CD4-positive, alpha-beta T cell treated with Interferon gamma for 1 hour (primary cell): ENCODE measurements around the gene KLF18.
"Not testable (repeated sequence)": the region's sequence is repeated elsewhere in the genome, so short reads cannot be mapped to it uniquely, and the experiment has no call there.

Experiments used
- DNase-seq: peaks from one replicate; pipeline ENCODE4 v3.0.0-alpha.2; 2020

The KLF18 gene

GRCh38 chr1:44119525-44119924 is 21.9 kb downstream of the KLF18 start:
- no peak for DNase-seq

GRCh38 chr1:44118682-44119081 is 22.7 kb downstream of the KLF18 start, which contains the start of gene KLF17:
KLF17 (plus strand) TSS chr1:44118821; CDS start chr1:44118908, 87 bp downstream.
- no peak for DNase-seq

- DNase-seq: not testable (repeated sequence)
Observed at GRCh38 chr1:44117272-44117671, 24.2 kb downstream of the KLF18 start.

- no peak for DNase-seq
Observed at GRCh38 chr1:44114098-44114497, 27.3 kb downstream of the KLF18 start.

GRCh38 chr1:44113095-44113609 is 28.3 kb downstream of the KLF18 start:
- DNase-seq: no peak

- DNase-seq: no peak
Observed at GRCh38 chr1:44112486-44112885, 28.9 kb downstream of the KLF18 start.

GRCh38 chr1:44111861-44112260 is 29.6 kb downstream of the KLF18 start:
- DNase-seq: no peak

- no peak for DNase-seq
Observed at GRCh38 chr1:44110916-44111315, 30.5 kb downstream of the KLF18 start.

- no peak for DNase-seq
Observed at GRCh38 chr1:44108971-44109370, 32.5 kb downstream of the KLF18 start.

- no peak for DNase-seq
Observed at GRCh38 chr1:44108241-44108640, 33.2 kb downstream of the KLF18 start.

GRCh38 chr1:44105810-44106209 is 35.6 kb downstream of the KLF18 start:
- DNase-seq: no peak

- DNase-seq: no peak
Observed at GRCh38 chr1:44103270-44104131, 37.9 kb downstream of the KLF18 start.

- DNase-seq: no peak
Observed at GRCh38 chr1:44101328-44101727, 40.1 kb downstream of the KLF18 start.

GRCh38 chr1:44100183-44100868 is 41.1 kb downstream of the KLF18 start:
- DNase-seq: no peak

- no peak for DNase-seq
Observed at GRCh38 chr1:44094047-44094446, 47.4 kb downstream of the KLF18 start.

- no peak for DNase-seq
Observed at GRCh38 chr1:44090429-44091252, 50.8 kb downstream of the KLF18 start.

- DNase-seq: no peak
Observed at GRCh38 chr1:44089371-44090048, 51.9 kb downstream of the KLF18 start.
